Uterus (tissue), 2 donors: Measurements from ENCODE around the gene PTS.

ENCODE experiments used
- CTCF ChIP-seq, 4 experiments: fragments of 200-600 bp in 2 of 4; fragments of 450-650 bp in 2 of 4; sonication (generic) in 2 of 4; IDR thresholded peaks; one replicate each; pipeline ENCODE4 v1.5.1; 2016 to 2019; ENCODE audit warnings: antibody characterized with exemption in 4 of 4, mild to moderate bottlenecking in 2 of 4, moderate library complexity in 1 of 4
- POLR2A ChIP-seq, 2 donors: fragments of 450-650 bp; IDR thresholded peaks; one replicate each; pipeline ENCODE4 v1.6.1; 2016; ENCODE audit warnings: antibody characterized with exemption in 2 of 2, mild to moderate bottlenecking in 1 of 2, moderate library complexity in 1 of 2

- TF ChIP-seq CTCF (IDR thresholded peaks at IDR 0.05) (no peak), POLR2A (IDR thresholded peaks at IDR 0.05) (no peak)
Measured at GRCh38 chr11:112281726-112282125, 55.5 kb downstream of the PTS start.
